HG02973 (cell line): ENCODE results near the gene USP22.

ENCODE experiments used
- ATAC-seq: cut with Tn5 transposase; IDR thresholded peaks from one replicate; pipeline ENCODE4 v1.9.1; 2021; ENCODE audit warnings: moderate library complexity; ENCODE audit not compliant: unreplicated experiment

Gene USP22

DNA sequence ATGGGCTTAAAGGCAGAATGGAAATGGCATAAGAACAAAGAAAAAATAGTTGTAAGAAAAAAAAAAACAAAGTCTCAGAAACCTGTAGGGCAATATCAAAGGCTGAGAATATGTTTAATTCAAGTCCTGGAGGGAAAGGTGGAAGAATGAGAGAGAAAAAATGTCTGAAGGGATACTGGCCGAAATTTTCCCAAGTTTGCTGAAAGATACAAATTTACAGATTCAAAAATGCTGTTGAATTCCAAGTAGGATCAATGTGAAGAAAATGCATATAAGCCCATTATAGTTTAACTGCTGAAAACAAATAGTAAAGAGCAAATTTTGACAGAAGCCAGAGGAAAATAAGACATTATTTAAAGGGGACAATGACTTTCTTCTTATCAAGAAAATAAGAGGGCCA lies 6.6 kb upstream of the USP22 start:
- ATAC-seq, result no peak

GRCh38 chr17:21046216-21046615 lies 3.4 kb upstream of the USP22 start:
- no peak for ATAC-seq

DNA sequence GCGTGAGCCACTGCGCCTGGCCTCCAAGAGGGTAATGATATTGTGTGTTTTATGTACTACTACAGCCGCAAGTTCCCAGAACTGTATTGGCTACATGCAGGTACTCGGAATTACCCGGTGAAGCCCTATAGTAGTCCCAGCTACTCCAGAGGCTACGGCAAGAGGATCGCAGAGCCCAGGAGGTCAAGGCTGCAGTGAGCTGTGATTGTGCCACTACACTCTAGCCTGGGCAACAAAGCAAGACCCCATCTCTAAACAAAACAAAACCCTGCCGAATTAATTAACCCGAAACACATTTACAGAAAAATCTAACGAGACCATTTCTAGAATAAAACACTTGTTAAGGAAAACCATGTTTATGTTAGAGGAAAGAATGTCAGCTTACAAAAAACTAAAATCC lies 2.2 kb upstream of the USP22 start:
- ATAC-seq, result no peak

- ATAC-seq, result peak; percentile 82
These were observed 753 bp upstream of the USP22 start for GRCh38 chr17:21043296-21044232.

DNA sequence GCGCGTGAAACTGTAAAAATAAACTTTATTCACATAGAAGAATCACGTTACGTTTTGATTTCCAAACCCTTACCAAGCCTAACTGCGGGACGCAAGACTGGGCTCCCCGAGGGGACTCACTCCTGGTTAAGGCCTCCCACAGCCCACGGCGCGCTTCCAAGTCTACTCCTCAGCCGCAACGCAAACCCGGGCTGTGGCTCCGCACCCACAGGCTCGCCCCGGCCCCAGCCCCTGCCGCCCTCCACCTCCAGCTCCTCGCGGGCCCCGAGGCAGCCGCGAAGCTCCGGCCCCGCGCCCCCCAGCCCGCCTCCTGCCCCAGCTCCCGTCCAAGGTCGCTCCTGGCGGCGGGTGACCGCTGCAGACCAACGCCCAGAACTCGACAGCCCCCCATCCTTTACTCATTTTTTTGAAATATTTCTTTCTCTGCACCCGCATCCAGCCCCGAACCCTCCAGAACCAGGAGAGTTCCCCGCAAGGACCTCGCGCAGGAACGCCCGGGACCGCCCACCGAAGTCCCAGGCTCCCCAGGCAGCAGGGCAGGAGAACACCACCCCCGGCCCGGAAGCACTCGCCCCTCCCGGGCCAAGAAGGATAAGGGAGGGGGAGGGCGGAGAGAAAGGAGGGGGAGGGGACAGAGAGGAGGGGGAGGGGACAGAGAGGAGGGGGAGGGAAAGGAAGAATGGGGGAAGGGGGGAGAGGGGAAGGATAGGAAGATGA lies 912 bp downstream of the USP22 start:
- ATAC-seq, result no peak

GRCh38 chr17:21039839-21040575 lies 2.8 kb downstream of the USP22 start:
- no peak for ATAC-seq

DNA sequence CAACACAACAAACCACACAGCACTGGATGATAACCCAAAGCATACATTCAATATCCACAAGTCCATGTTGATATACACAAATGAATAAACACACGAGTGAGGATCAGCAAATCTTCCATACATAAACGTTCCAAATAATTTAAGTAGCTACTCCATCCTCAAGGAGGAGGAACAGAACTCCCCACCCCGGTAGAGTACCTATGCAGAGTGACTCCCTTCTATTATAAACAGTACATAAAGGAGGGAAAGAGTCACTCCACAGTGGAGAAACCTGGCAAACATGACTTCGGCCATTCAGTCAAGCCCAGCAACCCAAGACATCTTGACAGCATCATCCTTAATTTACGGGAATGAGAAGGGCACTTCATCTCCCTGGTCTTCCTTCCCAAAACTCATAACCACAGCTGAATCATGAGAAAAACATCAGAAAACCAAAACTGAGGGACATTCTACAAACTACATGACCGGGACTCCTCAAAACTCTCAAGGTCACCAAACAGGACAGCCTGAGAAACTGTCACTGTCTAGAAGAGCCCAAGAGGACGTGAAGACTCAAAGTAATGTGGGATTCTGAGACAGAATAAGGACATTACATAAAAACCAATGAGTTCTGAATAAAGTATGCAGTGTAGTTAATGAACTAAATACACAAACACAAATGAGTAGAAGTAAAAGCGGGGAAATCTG lies 5.6 kb downstream of the USP22 start:
- no peak for ATAC-seq

- ATAC-seq, result no peak
These were observed 6.4 kb downstream of the USP22 start for GRCh38 chr17:21036361-21036881.

GRCh38 chr17:21035406-21035805 lies 7.4 kb downstream of the USP22 start:
- no peak for ATAC-seq

GRCh38 chr17:21034340-21035235 lies 8.2 kb downstream of the USP22 start:
- peak; percentile 53 for ATAC-seq

DNA sequence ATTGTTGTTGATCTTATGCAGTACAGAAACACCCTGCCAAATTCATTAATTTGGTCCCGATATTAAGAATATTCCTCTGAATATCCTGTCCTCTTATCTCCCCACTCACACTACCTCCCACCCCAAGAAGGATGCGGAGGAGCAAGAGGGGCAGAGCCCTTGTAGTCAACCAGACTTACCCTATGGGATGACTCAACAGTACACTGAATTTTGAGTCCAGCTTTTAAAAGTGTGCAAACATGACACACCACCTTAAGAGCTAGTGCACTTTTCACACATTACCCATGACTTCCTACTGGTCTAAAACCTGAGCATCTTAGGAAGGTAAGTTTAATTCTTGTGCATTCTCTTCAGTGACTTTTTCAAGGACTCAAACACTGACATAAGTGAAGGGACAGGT lies 9.5 kb downstream of the USP22 start:
- ATAC-seq, result no peak

GRCh38 chr17:21031756-21032396 lies 10.9 kb downstream of the USP22 start:
- ATAC-seq, result no peak

DNA sequence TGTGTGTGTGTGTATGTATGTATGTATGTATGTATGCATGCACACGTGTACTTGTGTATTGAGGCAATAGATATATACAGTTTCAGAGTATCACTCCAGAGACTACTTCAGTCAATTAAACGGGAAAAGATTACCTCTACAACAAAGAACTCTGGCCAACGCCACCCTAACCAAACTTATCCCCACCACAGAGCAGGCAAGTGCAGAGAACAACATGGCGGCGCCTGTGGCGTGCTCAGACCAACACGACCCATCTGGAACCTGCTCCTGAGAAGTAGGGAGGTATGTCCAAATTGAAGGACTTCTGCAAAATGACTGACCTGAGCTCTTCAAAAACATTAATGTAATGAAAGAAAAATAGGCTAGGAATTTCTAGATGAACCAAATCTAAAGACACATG lies 12.4 kb downstream of the USP22 start:
- no peak for ATAC-seq

DNA sequence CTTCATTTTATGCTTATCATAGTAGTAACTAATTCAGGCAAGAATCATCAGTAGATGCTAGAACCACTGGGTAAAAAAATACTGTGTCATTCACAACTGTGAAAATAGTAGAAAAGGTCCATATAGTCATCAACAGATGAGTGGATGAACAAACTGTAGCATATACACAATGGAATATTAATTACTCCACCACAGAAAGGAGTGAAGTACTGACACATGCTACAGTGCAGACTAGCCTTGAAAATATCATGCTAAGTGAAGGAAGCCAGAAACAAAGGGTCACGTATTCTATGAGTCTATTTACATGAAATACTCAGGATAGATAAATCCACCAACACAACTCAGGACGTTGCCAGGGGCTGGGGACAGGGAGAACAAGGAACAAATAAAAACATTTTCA lies 13.3 kb downstream of the USP22 start:
- no peak for ATAC-seq

DNA sequence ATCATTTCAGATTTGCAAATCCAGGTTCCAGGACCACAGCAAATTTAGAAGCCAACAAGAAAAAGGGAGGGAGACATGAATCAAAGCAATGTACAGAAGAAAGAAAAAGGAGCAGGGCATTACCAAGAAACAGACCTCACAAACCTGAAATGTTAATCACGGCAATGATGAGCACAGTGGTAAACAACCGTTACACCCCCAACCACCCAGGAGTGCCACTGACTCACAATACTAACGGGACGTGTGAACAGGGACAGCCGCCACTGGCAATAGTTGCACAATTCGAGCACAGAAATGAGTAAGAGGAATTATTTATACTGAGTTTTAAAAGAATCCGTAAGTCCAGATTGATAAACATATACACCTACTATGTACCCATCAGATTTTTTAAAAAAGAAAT lies 13.8 kb downstream of the USP22 start:
- ATAC-seq, result no peak

GRCh38 chr17:21028192-21028591 lies 14.6 kb downstream of the USP22 start:
- no peak for ATAC-seq

DNA sequence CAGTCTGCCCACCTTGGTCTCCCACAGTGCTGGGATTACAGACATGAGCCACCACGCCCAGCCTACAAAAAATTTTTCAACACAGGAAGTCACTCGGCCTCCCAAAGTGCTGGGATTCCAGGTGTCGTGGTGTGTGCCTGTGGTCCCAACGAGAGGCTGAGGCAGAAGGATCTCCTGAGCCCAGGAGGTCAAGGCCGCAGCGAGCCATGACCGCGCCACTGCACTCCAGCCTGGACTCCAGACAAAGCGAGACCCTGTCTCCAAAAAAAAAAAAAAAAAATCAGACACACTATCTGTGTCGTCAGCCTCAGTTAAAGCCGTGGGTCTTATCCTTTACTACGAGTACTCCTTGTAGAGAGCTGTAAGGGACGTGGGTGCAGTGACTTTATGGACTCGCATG lies 15.8 kb downstream of the USP22 start:
- no peak for ATAC-seq

DNA sequence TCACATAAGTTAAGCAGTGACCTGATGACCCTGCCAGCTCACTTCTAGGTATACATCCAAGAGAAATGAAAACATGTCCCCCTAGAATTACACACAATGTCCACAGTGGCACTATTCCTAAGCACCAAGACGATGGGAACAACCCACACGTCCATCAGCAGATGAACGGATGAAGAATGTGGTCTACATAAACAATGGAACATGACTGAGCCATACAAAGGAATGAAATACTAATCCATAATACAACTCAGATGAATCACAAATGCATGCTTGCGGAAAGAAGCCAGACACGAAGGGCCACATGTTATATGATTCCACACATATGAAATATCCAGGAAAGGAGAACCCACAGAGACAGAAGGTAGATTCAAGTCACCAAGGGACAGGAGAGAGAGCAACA lies 17.4 kb downstream of the USP22 start:
- ATAC-seq, result no peak

GRCh38 chr17:21024024-21024423 lies 18.8 kb downstream of the USP22 start:
- no peak for ATAC-seq
